Measurements from ENCODE around the gene TECPR1.

DNA sequence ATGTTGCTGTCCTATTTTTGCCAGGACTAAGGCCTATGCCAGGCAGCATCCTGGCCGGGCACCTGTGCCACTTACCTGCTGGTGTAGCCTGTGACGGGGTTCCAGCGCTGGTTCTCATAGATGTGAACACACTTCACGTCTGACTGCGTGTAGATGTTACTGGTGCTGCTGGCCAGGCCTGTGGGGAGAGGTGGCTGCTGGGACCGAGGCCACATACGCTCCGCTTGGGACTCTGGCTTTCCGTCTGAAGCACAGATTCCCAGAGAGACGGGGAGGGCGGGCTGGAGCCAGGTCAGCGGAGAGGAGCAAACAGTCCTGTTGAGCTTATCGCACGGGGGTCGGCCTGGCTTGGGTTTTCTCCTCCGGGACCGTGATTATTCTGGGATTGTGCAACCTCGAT lies 24.1 kb downstream of the TECPR1 start:
- TF ChIP-seq CTCF (IDR thresholded peaks at IDR 0.05): no peak
- TF ChIP-seq EZH2 (IDR thresholded peaks at IDR 0.05; ENCODE audit: borderline replicate concordance, insufficient read depth, low read depth, low read length, poor library complexity, severe bottlenecking): no peak

All from B cell (primary cell).